Measurements from ENCODE around the gene KCNIP1.

GRCh38 chr5:170631466-170632195, 127.8 kb downstream of the KCNIP1 start:
- no peak for TF ChIP-seq EZH2 (IDR thresholded peaks at IDR 0.05)
- no peak for TF ChIP-seq POLR2AphosphoS5 (IDR thresholded peaks at IDR 0.05; ENCODE audit: borderline replicate concordance, low read depth, low read length)
- no peak for TF ChIP-seq FOXP2 (optimal IDR thresholded peaks at IDR 0.05; ENCODE audit: control extremely low read depth, extremely low read length, insufficient read depth)
